ENCODE data around the gene OTULIN. TPM values are rescaled to one million over a fixed set of nuclear protein-coding genes. Genes with fewer than 3 reads are reported as not detected.

The OTULIN gene
- total and polyA plus RNA-seq, 2 of the 8 experiments (the other 6 are each of a cell fraction or from before 2014, with no cell fraction given): 5.2 to 34.8 TPM

DNA sequence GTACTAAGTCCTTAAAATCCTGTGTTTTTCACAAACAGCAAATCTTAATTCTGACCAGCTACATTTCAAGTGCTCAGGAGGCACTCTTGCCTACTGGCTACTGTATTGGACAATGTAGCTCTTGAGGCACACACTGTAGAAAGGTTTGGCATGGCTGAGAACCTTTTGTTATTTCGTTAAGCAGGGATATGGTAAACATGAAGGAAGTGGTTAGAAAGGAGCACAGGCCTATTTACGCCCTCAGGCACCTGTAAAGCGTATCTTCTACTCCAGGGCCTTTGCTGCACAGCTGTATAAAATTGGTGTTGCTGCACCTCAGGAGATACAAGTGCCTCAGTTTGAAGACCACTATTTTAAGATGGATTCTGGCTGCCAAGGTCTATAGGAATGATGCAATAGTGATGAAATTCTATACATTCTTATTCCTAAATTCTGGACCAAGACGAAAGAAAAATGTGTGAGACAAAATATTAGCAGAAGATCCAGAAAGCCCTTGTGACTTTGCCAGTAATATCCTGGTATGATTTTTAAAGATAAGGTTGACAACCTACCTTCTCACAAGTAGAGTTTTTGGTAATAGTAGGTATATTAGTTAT lies 9.3 kb upstream of the OTULIN start:
- H3K36me3 ChIP-seq (ENCODE audit: control insufficient read depth in 2 of 4, insufficient read depth in 4 of 4, low read length in 3 of 4): no peaks in the 10 kb centered on the region
- H2AK5ac ChIP-seq (ENCODE audit: low read depth, low read length): no peak overlapping the region
- H3K79me1 ChIP-seq (ENCODE audit: low read depth, low read length): no peaks in the 10 kb centered on the region
- no peak overlapping the region for H3K23ac ChIP-seq (ENCODE audit: insufficient read length)
- H3K56ac ChIP-seq (replicated peaks; ENCODE audit: insufficient read length, low read depth, low read length): no peak overlapping the region
- H4K8ac ChIP-seq (ENCODE audit: extremely low read depth, insufficient read depth, low read length): no peak overlapping the region
- no peak overlapping the region for H2BK20ac ChIP-seq (ENCODE audit: low read length)
- H2BK15ac ChIP-seq (ENCODE audit: low read length): no peak overlapping the region
- 0 out of 2 replicates have a peak, but pooled peaks cover 2% of the 10 kb centered on the region for H3K23me2 ChIP-seq (ENCODE audit: low read depth, low read length)
- H3K4me2 ChIP-seq (ENCODE audit: insufficient read depth in 1 of 2, low read depth in 2 of 2, low read length in 2 of 2): no peak overlapping the region
- DNase-seq (ENCODE audit: low read depth in 1 of 2, low spot score in 2 of 2) (no peak), FAIRE-seq (no peak)
- no peaks in the 10 kb centered on the region for H3K4me1 ChIP-seq (replicated peaks in 1 of 4; ENCODE audit: control insufficient read depth in 3 of 4, insufficient read depth in 4 of 4, low read length in 3 of 4)
- H3K18ac ChIP-seq (ENCODE audit: extremely low read depth, low read length): no peak overlapping the region
- WGBS, 2 experiments (ENCODE audit: extremely low coverage in 1 of 2, insufficient coverage in 1 of 2, insufficient read length in 1 of 2, insufficient replicate concordance in 2 of 2, low coverage in 1 of 2, low lambda C conversion rate in 2 of 2, missing lambda C conversion rate in 1 of 2): 66% methylated on average over 4 of the region's 4 CpGs; no CpG with 5 or more reads in 1 of the 2 experiments
- ChIA-PET CTCF (ENCODE audit: partially characterized antibody) (interaction anchor here (0.6 to 3.0 kb wide), 5 partner anchors 15 to 348 kb away, joined by 3 to 9 read pairs (median 4); no protein-coding TSS in a partner anchor), POLR2A (ENCODE audit: partially characterized antibody) (no interaction called here)
- H3K79me2 ChIP-seq (ENCODE audit: control insufficient read depth in 1 of 2, insufficient read depth in 2 of 2, low read length in 2 of 2): no peaks in the 10 kb centered on the region
- H4K91ac ChIP-seq (replicated peaks; ENCODE audit: insufficient read length, low read length): no peak overlapping the region
- H3K27ac ChIP-seq (ENCODE audit: low read depth, low read length): no peak overlapping the region
- no peaks in the 10 kb centered on the region for H3K9me3 ChIP-seq (ENCODE audit: insufficient read depth in 2 of 2, low read depth in 1 of 2, low read length in 1 of 2)
- H3K14ac ChIP-seq (ENCODE audit: insufficient read length): no peak overlapping the region
- H2BK120ac ChIP-seq (replicated peaks; ENCODE audit: low read depth, low read length): no peak overlapping the region
- H4K5ac ChIP-seq (ENCODE audit: insufficient read length, low read depth, low read length): no peak overlapping the region
- no peak overlapping the region for H2BK5ac ChIP-seq (ENCODE audit: low read depth, low read length)
- no peak overlapping the region for H3K9ac ChIP-seq (replicated peaks in 1 of 4; ENCODE audit: extremely low read depth in 1 of 4, low read depth in 3 of 4, low read length in 3 of 4)
- H2BK12ac ChIP-seq (ENCODE audit: low read depth, low read length): no peak overlapping the region
- no peak overlapping the region for H3K4ac ChIP-seq (replicated peaks; ENCODE audit: insufficient read length, low read depth, low read length)
- no peaks in the 10 kb centered on the region for H3K27me3 ChIP-seq (replicated peaks in 1 of 4; ENCODE audit: control insufficient read depth in 3 of 4, extremely low read depth in 1 of 4, insufficient read depth in 3 of 4, low read length in 3 of 4)
- no peak overlapping the region for H3K4me3 ChIP-seq (ENCODE audit: extremely low read depth in 1 of 4, insufficient read depth in 2 of 4, low read depth in 3 of 4, low read length in 4 of 4)
- H2AFZ ChIP-seq (ENCODE audit: low read length): no peak overlapping the region
- H4K20me1 ChIP-seq (replicated peaks in 1 of 2; ENCODE audit: control insufficient read depth in 1 of 2, insufficient read depth in 2 of 2, low read length in 2 of 2): no peaks in the 10 kb centered on the region
- TF ChIP-seq CEBPB (IDR thresholded peaks at IDR 0.05; ENCODE audit: low read depth, low read length): no peak
- TF ChIP-seq ASH2L (IDR thresholded peaks at IDR 0.05; ENCODE audit: low read length): no peak
